Fibroblast of the aortic adventitia (primary cell): ENCODE data around the gene AGAP5. TPM values are rescaled to one million over a fixed set of nuclear protein-coding genes. Genes with fewer than 3 reads are reported as not detected.
A peak's percentile ranks its signal among the peaks of the same experiment; 100 is the strongest.

Experiments used
- DNase-seq: peaks from one replicate; pipeline ENCODE4 v3.0.0-alpha.2; 2010; ENCODE audit warnings: low read depth
- H3K4me3 ChIP-seq: 2 replicates; pipeline ENCODE4 v1.5.1; 2011; ENCODE audit warnings: low read depth, mild to moderate bottlenecking, control low read depth, low read length, moderate library complexity
- CTCF ChIP-seq: IDR thresholded peaks from 2 replicates; pipeline ENCODE4 v1.5.1; 2011; ENCODE audit warnings: mild to moderate bottlenecking, low read length, control low read depth, inconsistent platforms; ENCODE audit not compliant: insufficient read depth
- total RNA-seq: library from RNA; depleted of rRNA; stranded (reverse); fragments of >200 nt; gene quantifications from 2 replicates; pipeline ENCODE4 v1.2.3, GENCODE V29; 2012; ENCODE audit warnings: low replicate concordance

AGAP5 gene
- total RNA-seq, 1 donor = 2.9 TPM

GRCh38 chr10:73734796-73735305 lies 36.9 kb upstream of the AGAP5 start:
- no peak for DNase-seq
- TF ChIP-seq CTCF = no peak
- H3K4me3 ChIP-seq = no peak overlapping the region

GRCh38 chr10:73734028-73734720 lies 36.3 kb upstream of the AGAP5 start:
- no peak for DNase-seq

DNA sequence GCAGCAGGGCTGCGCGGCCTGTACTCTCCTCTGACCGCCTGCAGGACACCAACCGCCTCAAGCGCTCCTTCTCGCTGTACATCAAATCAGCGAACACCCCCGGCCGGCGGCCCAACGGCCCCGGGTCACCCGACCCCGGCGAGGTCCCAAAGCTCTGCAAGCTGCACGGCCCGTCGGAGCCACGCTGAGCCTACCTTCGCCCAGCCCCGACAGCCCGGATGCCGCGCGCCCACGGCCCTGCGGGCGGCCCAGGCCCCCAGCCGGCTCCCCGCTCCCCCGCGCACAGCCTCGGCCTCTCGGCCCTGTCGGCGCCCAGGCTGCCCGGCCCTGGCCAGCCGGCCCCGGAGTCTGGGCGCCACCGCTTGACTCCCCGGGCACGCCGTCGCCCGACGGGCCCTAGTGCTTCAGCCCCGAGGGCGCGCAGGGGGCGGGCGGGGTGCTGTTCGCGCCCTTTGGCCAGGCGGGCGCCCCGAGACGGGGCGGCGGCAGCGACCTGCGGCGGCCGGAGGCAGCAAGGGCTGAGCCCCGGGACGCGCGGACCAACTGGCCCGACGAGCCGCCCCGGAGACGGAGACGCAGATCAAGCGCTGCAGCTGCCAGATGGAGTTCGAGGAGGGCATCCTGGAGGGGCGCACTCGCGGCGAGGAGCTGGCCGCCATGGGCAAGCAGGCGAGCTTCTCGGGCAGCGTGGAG lies 35.2 kb upstream of the AGAP5 start:
- H3K4me3 ChIP-seq = no peak overlapping the region
- TF ChIP-seq CTCF = no peak
- DNase-seq = no peak

More at GRCh38 chr10:73734028-73734720, 36.3 kb upstream of the AGAP5 start:
- no peak overlapping the region for H3K4me3 ChIP-seq
- TF ChIP-seq CTCF = no peak

GRCh38 chr10:73732426-73732825 lies 34.5 kb upstream of the AGAP5 start:
- no peak for DNase-seq
- no peak overlapping the region for H3K4me3 ChIP-seq
- TF ChIP-seq CTCF = no peak

GRCh38 chr10:73731588-73732375 lies 33.9 kb upstream of the AGAP5 start:
- TF ChIP-seq CTCF = no peak
- H3K4me3 ChIP-seq = peak overlapping the region; percentile 38

GRCh38 chr10:73730153-73730906 lies 32.4 kb upstream of the AGAP5 start:
- peak; percentile 91 for DNase-seq
- H3K4me3 ChIP-seq = peak overlapping the region; percentile 96
- no peak for TF ChIP-seq CTCF

More at GRCh38 chr10:73731588-73732375, 33.9 kb upstream of the AGAP5 start:
- no peak for DNase-seq

GRCh38 chr10:73729781-73730152 lies 31.9 kb upstream of the AGAP5 start:
- DNase-seq = peak; percentile 52
- H3K4me3 ChIP-seq = peak overlapping the region; percentile 96
